Activated CD8-positive, alpha-beta memory T cell treated with anti-CD3 and anti-CD28 coated beads for 4 hours (primary cell): Measurements from ENCODE around the gene SH3TC1.

ENCODE experiments used
- DNase-seq, 2 donors: peaks; one replicate each; pipeline ENCODE4 v3.0.0-alpha.2; 2020; ENCODE audit warnings: low read depth in 2 of 2

SH3TC1 gene

GRCh38 chr4:8163436-8164193 lies 35.5 kb upstream of the SH3TC1 start:
- no peak for DNase-seq

DNA sequence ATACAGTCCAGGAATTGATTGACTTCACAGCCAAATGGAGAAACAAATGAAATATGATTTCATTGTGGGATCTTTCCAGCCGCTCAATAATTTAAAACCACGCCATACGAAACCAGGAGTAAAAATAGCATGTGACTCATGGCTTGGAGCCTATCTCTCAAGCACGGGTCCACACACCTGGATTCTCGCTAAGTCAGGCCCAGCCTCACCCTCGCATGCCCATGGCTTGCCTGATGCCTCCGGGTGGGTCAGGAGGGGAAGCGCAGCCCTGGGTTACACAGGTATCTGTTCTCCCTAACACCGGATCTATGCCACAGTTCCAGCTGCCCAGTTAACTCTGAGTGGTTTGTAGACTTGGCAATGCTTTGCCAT lies 34.9 kb upstream of the SH3TC1 start:
- DNase-seq, result no peak

- no peak for DNase-seq
Measured at GRCh38 chr4:8164687-8165086, 34.4 kb upstream of the SH3TC1 start.

DNA sequence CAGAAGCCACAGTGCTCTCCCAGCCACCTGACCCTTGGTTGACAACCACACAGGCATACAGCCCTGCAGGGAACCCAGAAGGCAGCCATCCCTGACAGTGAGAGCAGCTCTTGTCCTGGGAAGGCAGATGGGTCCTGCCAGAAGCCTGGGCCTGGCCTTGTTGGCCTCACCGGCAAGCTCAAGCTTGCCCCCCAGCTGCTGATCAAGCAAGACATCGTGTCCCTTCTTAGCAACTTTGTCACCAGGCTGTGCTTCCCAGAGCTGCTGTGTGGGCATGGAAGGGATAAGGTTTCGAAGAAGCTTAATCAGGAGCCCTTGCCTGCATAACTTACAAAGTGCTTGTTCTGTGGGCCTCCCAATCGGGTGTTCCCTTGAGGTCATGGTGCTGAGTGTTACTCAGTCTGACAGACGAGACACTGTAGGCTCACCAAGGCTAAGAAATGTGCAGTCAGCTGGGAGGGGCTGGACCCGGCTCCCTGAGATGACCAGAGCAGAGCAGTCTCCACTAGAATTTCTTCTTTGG lies 33.7 kb upstream of the SH3TC1 start:
- no peak for DNase-seq

GRCh38 chr4:8167291-8167690 lies 31.8 kb upstream of the SH3TC1 start:
- no peak for DNase-seq

DNA sequence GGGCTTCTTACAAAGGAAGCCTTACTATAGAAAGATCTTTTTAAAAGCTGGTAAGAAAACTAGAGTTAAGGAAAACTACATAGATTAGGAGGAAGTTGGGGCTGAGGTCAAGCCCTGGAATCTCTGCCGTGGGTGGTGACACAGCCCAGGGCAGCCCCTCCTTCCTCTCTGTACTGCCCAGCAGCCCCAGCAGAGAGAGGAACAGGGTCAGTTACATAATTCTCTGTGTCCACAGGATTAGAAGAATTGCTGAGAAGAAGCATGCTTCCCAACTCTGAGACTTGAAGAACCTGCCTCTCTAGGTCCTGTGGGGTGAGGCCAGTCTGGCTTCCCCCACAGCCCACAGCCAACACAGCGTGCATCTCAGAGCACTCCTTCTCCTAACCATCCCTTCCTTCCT lies 31.3 kb upstream of the SH3TC1 start:
- no peak for DNase-seq

- DNase-seq, result no peak
Measured at GRCh38 chr4:8168232-8168631, 30.9 kb upstream of the SH3TC1 start.

DNA sequence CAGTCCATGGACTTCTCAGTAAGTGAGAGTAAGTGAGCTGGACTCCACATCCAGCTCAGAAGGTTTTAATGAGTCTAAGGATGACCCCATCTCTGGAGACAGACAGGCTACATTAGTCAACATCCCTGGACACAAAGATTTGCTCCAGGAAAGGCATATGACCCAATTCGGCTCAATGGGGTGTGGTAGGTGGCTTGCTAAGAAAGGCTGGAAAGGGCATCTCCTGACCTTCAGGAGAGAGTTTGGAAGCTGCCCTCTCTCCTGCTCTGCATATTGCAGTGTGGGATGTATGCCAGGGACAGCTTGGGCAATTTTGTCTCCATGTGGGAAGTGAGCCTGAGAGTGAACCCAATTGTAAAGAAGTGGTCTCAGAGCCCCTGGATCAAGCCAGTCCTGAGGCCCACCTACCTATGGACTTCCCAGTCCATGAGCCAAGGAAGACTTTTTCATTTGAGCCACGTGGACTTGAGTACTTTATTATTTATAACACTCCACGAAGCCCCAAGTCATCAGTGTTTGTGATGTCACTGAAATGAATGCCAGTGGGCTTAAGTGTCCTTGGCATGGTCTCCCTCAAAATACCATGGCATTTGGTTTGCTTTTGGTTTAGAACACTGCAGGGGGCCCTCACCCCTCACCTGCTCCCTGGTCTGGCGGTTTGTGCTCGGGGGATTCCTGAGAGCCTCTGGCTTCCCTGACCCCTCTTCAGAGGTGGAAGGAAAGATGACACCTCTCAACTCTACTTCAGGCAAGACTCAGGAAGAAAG lies 30.1 kb upstream of the SH3TC1 start:
- no peak for DNase-seq

DNA sequence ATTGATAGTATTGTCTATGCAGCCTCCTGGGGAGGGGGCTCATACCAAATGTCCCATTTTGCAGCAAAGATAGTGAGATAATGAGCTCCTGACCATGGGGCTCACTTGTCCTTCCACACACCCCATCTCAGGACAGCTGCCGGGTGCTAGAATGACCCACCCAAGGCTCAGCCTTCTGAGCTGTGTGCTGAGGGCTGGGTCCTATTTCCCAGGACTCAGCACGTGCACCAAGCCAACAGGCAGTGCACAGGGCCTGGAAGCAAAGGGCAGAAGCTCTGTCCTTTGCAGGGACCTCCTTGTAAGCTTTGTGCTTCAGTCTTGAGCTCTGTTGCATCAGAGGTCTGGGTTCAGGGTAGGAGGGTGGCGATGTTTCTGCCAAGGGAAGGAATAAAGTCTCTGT lies 29.3 kb upstream of the SH3TC1 start:
- no peak for DNase-seq

DNA sequence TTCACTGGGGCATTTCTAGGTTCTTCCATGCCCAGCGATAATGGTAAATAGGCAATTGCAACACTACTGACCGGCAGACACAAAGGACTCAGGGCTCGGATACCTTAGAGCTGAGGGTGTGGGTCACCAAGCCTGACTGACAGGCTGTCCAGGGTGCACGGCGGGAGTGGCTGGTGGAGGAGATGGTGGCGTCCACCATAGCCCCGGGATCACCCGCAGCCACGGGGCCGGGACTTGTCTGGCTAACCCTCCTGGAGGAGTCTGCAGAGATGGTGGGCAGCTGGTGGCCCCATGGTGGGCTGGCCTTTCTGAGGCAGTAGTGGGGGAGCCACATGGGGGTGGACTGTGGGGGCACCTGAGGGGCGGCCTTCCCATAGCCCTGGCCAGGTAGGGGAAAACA lies 28.7 kb upstream of the SH3TC1 start:
- no peak for DNase-seq

- no peak for DNase-seq
Measured at GRCh38 chr4:8171266-8171665, 27.8 kb upstream of the SH3TC1 start.

- DNase-seq, result no peak
Measured at GRCh38 chr4:8171984-8172924, 26.8 kb upstream of the SH3TC1 start.

- no peak for DNase-seq
Measured at GRCh38 chr4:8173492-8174242, 25.4 kb upstream of the SH3TC1 start.

GRCh38 chr4:8174970-8175369 lies 24.1 kb upstream of the SH3TC1 start:
- no peak for DNase-seq

GRCh38 chr4:8175686-8176085 lies 23.4 kb upstream of the SH3TC1 start:
- DNase-seq, result no peak

GRCh38 chr4:8176547-8177399 lies 22.3 kb upstream of the SH3TC1 start:
- DNase-seq, result no peak

DNA sequence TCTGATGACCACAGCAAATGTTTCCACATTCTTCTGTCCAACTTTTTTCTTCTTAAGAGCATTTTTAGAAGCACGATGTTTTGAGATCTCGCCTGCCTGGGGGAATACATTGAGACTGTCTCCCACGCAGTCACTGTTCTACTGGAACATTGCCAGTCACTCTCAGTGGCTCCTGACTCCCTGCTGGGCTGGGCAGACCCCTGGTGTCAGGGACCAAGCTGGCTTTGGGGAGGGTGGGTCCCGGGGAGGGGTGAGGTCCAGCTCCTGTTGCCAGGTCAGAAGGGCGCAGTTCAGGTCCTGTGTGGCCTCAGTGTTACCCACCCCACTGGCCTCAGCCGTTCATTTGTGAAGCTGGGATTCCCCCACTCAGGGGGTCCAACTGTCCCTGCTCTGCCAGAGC lies 21.5 kb upstream of the SH3TC1 start:
- DNase-seq, result no peak

DNA sequence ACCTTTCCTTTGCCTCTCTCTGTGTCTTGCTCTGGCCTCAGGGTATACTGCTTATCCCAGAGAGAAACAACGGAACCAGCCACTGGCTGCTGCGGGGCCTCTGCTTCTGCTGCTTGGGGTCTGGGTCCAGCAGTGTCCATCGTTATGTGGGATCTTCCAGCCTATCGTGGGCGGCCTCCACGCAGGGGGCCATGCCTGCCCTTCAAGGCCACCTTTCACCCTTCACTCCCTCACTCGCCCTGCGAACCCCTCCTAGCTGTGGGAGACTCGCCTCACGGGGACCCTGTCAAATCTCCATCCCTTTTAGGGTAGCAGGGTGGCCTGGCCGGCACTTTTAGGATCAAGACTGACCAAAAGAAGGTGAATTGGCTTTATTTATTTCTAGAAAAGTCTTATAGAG lies 21.1 kb upstream of the SH3TC1 start:
- DNase-seq, result no peak

DNA sequence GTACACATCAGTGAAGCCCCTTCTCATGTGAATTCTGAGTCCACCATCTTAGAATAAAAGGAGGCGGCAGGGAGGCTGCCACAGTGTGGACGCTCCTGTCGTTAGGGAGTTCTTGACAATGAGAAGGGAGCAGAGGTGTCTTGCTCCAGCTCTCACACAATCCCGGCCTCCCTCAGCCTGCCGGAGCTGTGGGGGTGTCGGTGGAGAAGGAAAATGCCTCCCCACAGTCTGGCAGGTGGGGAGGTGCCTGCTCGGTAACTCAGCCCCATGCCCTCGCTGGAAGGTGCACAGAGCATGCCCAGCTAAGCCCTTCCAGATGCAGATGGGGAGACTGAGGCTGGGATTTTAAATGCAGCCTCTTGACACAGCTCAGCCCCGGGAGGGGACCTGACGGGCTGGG lies 20.0 kb upstream of the SH3TC1 start:
- no peak for DNase-seq

DNA sequence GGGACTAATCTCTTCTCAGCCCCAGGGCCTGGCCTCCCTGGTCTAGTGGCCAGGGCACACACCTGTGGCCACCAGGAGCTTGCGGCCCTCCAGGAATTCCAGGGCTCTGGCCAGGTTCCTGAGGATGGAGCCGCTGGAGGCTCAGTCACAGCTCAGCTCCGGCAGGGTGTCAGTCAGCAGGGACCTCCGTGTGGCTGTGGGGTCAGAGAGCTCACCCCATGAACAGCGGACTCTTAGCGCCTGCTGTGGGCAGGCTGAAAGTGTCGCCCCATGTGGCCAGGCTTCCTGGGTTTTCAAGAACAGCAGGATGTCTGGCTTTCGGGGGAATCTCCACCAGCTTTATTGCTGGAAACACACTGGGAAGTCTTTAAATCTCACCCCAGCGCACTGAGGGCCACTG lies 19.3 kb upstream of the SH3TC1 start:
- DNase-seq, result no peak
